HepG2 (cell line): ENCODE results near the gene ARPC1A. TPM values are rescaled to one million over a fixed set of nuclear protein-coding genes. Genes with fewer than 3 reads are reported as not detected.

Source experiments
- E2F2 ChIP-seq: sonication (generic); formaldehyde crosslinking; IDR thresholded peaks from 2 replicates; pipeline ENCODE4 v1.4.0; 2020; ENCODE audit warnings: missing genetic modification reagents, borderline replicate concordance
- ISX ChIP-seq: sonication (generic); formaldehyde crosslinking; conservative IDR thresholded peaks from 2 replicates; pipeline ENCODE4 v1.5.0; 2020; ENCODE audit warnings: missing genetic modification reagents
- MYNN ChIP-seq: sonication (generic); formaldehyde crosslinking; IDR thresholded peaks from 2 replicates; pipeline ENCODE4 v1.4.0; 2020; ENCODE audit warnings: mild to moderate bottlenecking, low read depth, missing genetic modification reagents
- SKI ChIP-seq: fragments of 450-650 bp; IDR thresholded peaks from one replicate; pipeline ENCODE4 v1.6.1; 2018; ENCODE audit warnings: mild to moderate bottlenecking; ENCODE audit not compliant: partially characterized antibody
- ZBED4 ChIP-seq: sonication (generic); formaldehyde crosslinking; IDR thresholded peaks from 2 replicates; pipeline ENCODE4 v1.4.0; 2020; ENCODE audit warnings: missing genetic modification reagents, borderline replicate concordance
- ZMYM4 ChIP-seq: sonication (generic); formaldehyde crosslinking; IDR thresholded peaks from 2 replicates; pipeline ENCODE4 v1.8.1; 2023; ENCODE audit warnings: mild to moderate bottlenecking, missing genetic modification reagents
- ZNF230 ChIP-seq: sonication (generic); formaldehyde crosslinking; IDR thresholded peaks from 2 replicates; pipeline ENCODE4 v1.4.0; 2020; ENCODE audit warnings: mild to moderate bottlenecking, missing genetic modification reagents
- ZNF414 ChIP-seq: sonication (generic); formaldehyde crosslinking; IDR thresholded peaks from 2 replicates; pipeline ENCODE4 v1.5.0; 2020; ENCODE audit warnings: missing genetic modification reagents
- ZNF646 ChIP-seq: sonication (generic); formaldehyde crosslinking; IDR thresholded peaks from 2 replicates; pipeline ENCODE4 v1.9.0; 2021; ENCODE audit warnings: mild to moderate bottlenecking, missing genetic modification reagents
- ZNF800 ChIP-seq: sonication (generic); formaldehyde crosslinking; IDR thresholded peaks from 2 replicates; pipeline ENCODE4 v1.4.0; 2020; ENCODE audit warnings: missing genetic modification reagents
- ZNF891 ChIP-seq: sonication (generic); formaldehyde crosslinking; IDR thresholded peaks from 2 replicates; pipeline ENCODE4 v1.5.0; 2020; ENCODE audit warnings: mild to moderate bottlenecking, missing genetic modification reagents
- ZSCAN5A ChIP-seq: sonication (generic); formaldehyde crosslinking; IDR thresholded peaks from 2 replicates; pipeline ENCODE4 v1.8.0; 2022; ENCODE audit warnings: mild to moderate bottlenecking, missing genetic modification reagents, borderline replicate concordance
- polyA plus RNA-seq, 8 experiments: library from polyadenylated mRNA; depleted of rRNA in 3 of 8; stranded (reverse) in 7 of 8; unstranded in 1 of 8; fragments of >200 nt; fragmentation: Illumina TruSeq in 4 of 8; extraction: Trizol in 4 of 8; gene quantifications; 2 replicates each; pipeline versions ENCODE4 v1.2.1 to v1.2.3, GENCODE V29; 2011 to 2016; ENCODE audit warnings: low read depth in 4 of 8, missing spikeins in 1 of 8, mixed read lengths in 1 of 8; ENCODE audit not compliant: insufficient read depth in 1 of 8
- total RNA-seq, 5 experiments: library from RNA; depleted of rRNA; stranded (reverse); fragments of >200 nt; fragmentation: Illumina TruSeq; extraction: Trizol; gene quantifications; 2 replicates each; pipeline ENCODE4 v1.2.3, GENCODE V29; 2016; ENCODE audit warnings: low read depth in 1 of 5

Gene ARPC1A
- total and polyA plus RNA-seq, 2 of the 13 experiments (the other 11 are each of a cell fraction or from before 2014, with no cell fraction given) = 44.3 to 88.5 TPM

GRCh38 chr7:99375070-99375807, 49.5 kb downstream of the ARPC1A start (continued):
- no peak for TF ChIP-seq ZNF646 (CRISPR knock-in tag)
- no peak for TF ChIP-seq SKI
- no peak for TF ChIP-seq ZSCAN5A
- TF ChIP-seq ZNF891 = no peak
- TF ChIP-seq ZNF800 (CRISPR knock-in tag) = no peak
- TF ChIP-seq MYNN (CRISPR knock-in tag) = no peak
- no peak for TF ChIP-seq ZMYM4 (CRISPR knock-in tag)
- no peak for TF ChIP-seq ZNF414 (CRISPR knock-in tag)
- TF ChIP-seq ISX (CRISPR knock-in tag) = no peak
- TF ChIP-seq ZBED4 (CRISPR knock-in tag) = no peak
- TF ChIP-seq ZNF230 (CRISPR knock-in tag) = no peak
- no peak for TF ChIP-seq E2F2 (CRISPR knock-in tag)
